ENCODE data around the gene ADCYAP1R1. TPM values are rescaled to one million over a fixed set of nuclear protein-coding genes. Genes with fewer than 3 reads are reported as not detected.

The ADCYAP1R1 gene
- total RNA-seq, 2 experiments from 2014 or later: not detected

DNA sequence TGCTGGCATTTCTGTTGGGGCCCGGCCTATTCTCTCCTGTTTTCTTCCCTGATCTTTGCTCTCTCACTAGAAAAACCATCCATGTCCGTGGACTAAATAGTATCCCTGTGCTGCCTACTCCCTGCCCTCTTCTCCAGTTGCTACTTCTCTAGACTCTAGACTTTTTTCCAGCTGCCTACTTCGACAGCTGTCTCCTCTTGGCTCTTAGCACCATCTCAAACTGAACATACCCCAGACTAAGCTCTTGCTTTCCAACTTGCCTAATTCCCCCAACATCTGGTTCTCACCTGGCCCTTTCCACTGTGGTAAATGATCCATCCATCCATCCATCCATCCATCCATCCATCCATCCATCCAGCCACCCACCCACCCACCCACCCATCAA is 19.5 kb downstream of the ADCYAP1R1 start:
- H3K79me2 ChIP-seq (ENCODE audit: insufficient read depth, low read depth, low read length): no peaks in the 10 kb centered on the region
- no TSS peak for BruUV-seq (replicated peaks)
- no peaks in the 10 kb centered on the region for H4K20me1 ChIP-seq (ENCODE audit: insufficient read depth, low read length)
- H3K9me2 ChIP-seq (ENCODE audit: insufficient read depth, low read length): no peaks in the 10 kb centered on the region
- intact Hi-C loops (cut with micrococcal nuclease; ENCODE audit: unreplicated experiment): no loop called here
- H3K4me1 ChIP-seq (ENCODE audit: insufficient read depth, low read length, poor library complexity, severe bottlenecking): no peaks in the 10 kb centered on the region
- no peaks in the 10 kb centered on the region for H3K36me3 ChIP-seq (ENCODE audit: insufficient read depth, low read length)
- no peak overlapping the region for H3K27ac ChIP-seq (ENCODE audit: low read depth, low read length, poor library complexity, severe bottlenecking)
- DNase-seq (ENCODE audit: low spot score): no peak
- POLR2A ChIA-PET: no interaction called here
- H3K4me2 ChIP-seq (ENCODE audit: low read length): no peak overlapping the region
- H3K9me3 ChIP-seq (ENCODE audit: low read length): no peaks in the 10 kb centered on the region
- no peak overlapping the region for H3K4me3 ChIP-seq (ENCODE audit: low read depth, low read length, poor library complexity, severe bottlenecking)
- no peak overlapping the region for H2AFZ ChIP-seq (ENCODE audit: low read length)
- no peak for TF ChIP-seq EZH2phosphoT487 (IDR thresholded peaks at IDR 0.05; ENCODE audit: borderline replicate concordance, low read depth, low read length)
- no peak for TF ChIP-seq CTCF (conservative IDR thresholded peaks at IDR 0.05; ENCODE audit: low read length)
- CTCF ChIA-PET (ENCODE audit: unreplicated experiment): no interaction called here

DNA sequence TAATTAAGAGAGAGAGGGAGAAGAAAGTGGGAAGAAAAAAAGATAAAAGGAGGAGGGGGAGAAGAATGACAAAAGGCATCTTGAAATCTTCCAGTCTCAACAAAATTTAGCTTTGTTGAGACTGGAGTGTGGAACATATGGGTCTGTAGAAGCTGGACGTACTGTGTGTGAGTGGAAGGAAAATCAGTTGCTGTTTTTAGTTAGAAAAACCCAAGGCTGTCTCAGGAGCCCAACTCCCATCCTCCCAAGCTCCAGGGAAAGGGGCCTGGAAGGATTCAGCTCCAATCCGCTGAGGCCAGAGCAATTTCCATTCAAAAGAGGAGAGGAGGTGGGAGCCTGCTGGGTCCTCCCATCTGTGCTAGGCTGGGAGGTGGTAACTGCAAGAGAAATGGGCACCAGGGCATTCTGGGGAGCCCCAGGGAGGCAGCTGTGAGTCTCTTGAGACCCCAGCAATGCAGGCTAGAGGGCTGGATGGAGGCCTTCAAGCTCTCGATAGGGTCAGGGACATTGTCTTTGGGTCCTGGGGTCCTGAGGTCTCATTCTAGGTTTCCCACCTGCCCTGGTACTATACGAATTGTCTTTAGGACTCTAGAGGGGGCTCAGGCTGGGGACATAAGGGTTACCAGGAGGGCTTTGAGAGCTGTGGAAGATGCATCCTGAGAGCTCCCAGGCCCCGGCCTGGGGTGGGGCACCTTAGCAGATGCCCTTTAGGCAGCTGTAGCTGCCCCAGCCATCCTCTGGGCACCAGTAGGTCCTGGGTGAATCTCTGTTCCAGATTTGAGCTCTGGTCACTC is 21.4 kb downstream of the ADCYAP1R1 start:
- CTCF ChIA-PET (ENCODE audit: unreplicated experiment): interaction anchor here (0.6 to 1.1 kb wide), 3 partner anchors 8 to 447 kb away, joined by 3 to 4 read pairs (median 3); no protein-coding TSS in a partner anchor
- Histone ChIP-seq H3K9me3 (ENCODE audit: low read length) (no peaks in the 10 kb centered on the region), H3K4me2 (ENCODE audit: low read length) (no peak overlapping the region), H3K4me3 (ENCODE audit: low read depth, low read length, poor library complexity, severe bottlenecking) (no peak overlapping the region), H3K4me1 (ENCODE audit: insufficient read depth, low read length, poor library complexity, severe bottlenecking) (no peaks in the 10 kb centered on the region), H4K20me1 (ENCODE audit: insufficient read depth, low read length) (no peaks in the 10 kb centered on the region), H2AFZ (ENCODE audit: low read length) (no peak overlapping the region), H3K27ac (ENCODE audit: low read depth, low read length, poor library complexity, severe bottlenecking) (no peak overlapping the region), H3K79me2 (ENCODE audit: insufficient read depth, low read depth, low read length) (no peaks in the 10 kb centered on the region), H3K36me3 (ENCODE audit: insufficient read depth, low read length) (no peaks in the 10 kb centered on the region), H3K9me2 (ENCODE audit: insufficient read depth, low read length) (no peaks in the 10 kb centered on the region)
- intact Hi-C loops (cut with micrococcal nuclease; ENCODE audit: unreplicated experiment): no loop called here
- no TSS peak for BruUV-seq (replicated peaks)
- no peak for DNase-seq (ENCODE audit: low spot score)
- TF ChIP-seq CTCF (conservative IDR thresholded peaks at IDR 0.05; ENCODE audit: low read length) (no peak), EZH2phosphoT487 (IDR thresholded peaks at IDR 0.05; ENCODE audit: borderline replicate concordance, low read depth, low read length) (no peak)
- POLR2A ChIA-PET: interaction anchor here (0.6 to 0.8 kb wide), 2 partner anchors 11 to 66 kb away, joined by 3 read pairs; no protein-coding TSS in a partner anchor

DNA sequence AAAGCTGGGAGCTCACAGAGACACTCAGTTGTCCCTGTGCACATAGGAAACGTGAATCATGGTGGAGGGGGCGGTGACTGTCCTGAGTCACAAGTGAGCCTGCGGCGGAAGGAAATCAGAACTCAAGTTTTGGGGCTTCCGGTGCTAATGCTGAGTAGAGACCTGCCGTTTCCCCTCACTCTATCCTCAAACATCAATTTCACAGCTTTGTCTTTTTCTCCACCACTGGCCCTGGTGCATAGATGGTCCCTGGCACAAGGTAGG is 21.9 kb downstream of the ADCYAP1R1 start:
- no peaks in the 10 kb centered on the region for H3K79me2 ChIP-seq (ENCODE audit: insufficient read depth, low read depth, low read length)
- no peak for TF ChIP-seq CTCF (conservative IDR thresholded peaks at IDR 0.05; ENCODE audit: low read length)
- TF ChIP-seq EZH2phosphoT487 (IDR thresholded peaks at IDR 0.05; ENCODE audit: borderline replicate concordance, low read depth, low read length): no peak
- BruUV-seq (replicated peaks): no TSS peak

More for the DNA sequence above, 21.9 kb downstream of the ADCYAP1R1 start:
- Histone ChIP-seq H3K36me3 (ENCODE audit: insufficient read depth, low read length) (no peaks in the 10 kb centered on the region), H3K4me1 (ENCODE audit: insufficient read depth, low read length, poor library complexity, severe bottlenecking) (no peaks in the 10 kb centered on the region), H2AFZ (ENCODE audit: low read length) (no peak overlapping the region), H3K9me2 (ENCODE audit: insufficient read depth, low read length) (no peaks in the 10 kb centered on the region), H3K9me3 (ENCODE audit: low read length) (no peaks in the 10 kb centered on the region), H3K4me3 (ENCODE audit: low read depth, low read length, poor library complexity, severe bottlenecking) (no peak overlapping the region), H3K27ac (ENCODE audit: low read depth, low read length, poor library complexity, severe bottlenecking) (no peak overlapping the region), H4K20me1 (ENCODE audit: insufficient read depth, low read length) (no peaks in the 10 kb centered on the region), H3K4me2 (ENCODE audit: low read length) (no peak overlapping the region)
- ChIA-PET POLR2A (interaction anchor here (0.8 kb wide), 1 partner anchor 11 kb away, joined by 3 read pairs; no protein-coding TSS in a partner anchor), CTCF (ENCODE audit: unreplicated experiment) (interaction anchor here (1.1 kb wide), 1 partner anchor 9 kb away, joined by 3 read pairs; no protein-coding TSS in a partner anchor)
- intact Hi-C loops (cut with micrococcal nuclease; ENCODE audit: unreplicated experiment): no loop called here
- DNase-seq (ENCODE audit: low spot score): no peak

Measured in OCI-LY7 (cell line).